KMS-11 (cell line): ENCODE results near the gene FBXL4.

Experiments
- H2AFZ ChIP-seq: fragments of 200-600 bp; sonication (generic); 2 replicates; pipeline ENCODE4 v1.6.1; 2016; ENCODE audit warnings: antibody characterized with exemption, mixed run types, low read depth
- H3K27ac ChIP-seq: fragments of 200-600 bp; sonication (generic); 2 replicates; pipeline ENCODE4 v1.6.1; 2016; ENCODE audit warnings: mild to moderate bottlenecking, mixed run types
- H3K27me3 ChIP-seq: fragments of 200-600 bp; sonication (generic); 2 replicates; pipeline ENCODE4 v1.6.1; 2017; ENCODE audit warnings: mild to moderate bottlenecking, low read depth, mixed run types, moderate library complexity; ENCODE audit not compliant: insufficient read depth
- H3K36me3 ChIP-seq: fragments of 200-600 bp; sonication (generic); 2 replicates; pipeline ENCODE4 v1.6.1; 2017; ENCODE audit warnings: mild to moderate bottlenecking, mixed run types; ENCODE audit not compliant: insufficient read depth
- H3K4me1 ChIP-seq: fragments of 200-600 bp; sonication (generic); 2 replicates; pipeline ENCODE4 v1.6.1; 2016; ENCODE audit warnings: mild to moderate bottlenecking, low read depth, mixed run types; ENCODE audit not compliant: poor library complexity, severe bottlenecking
- H3K4me2 ChIP-seq: fragments of 200-600 bp; sonication (generic); 2 replicates; pipeline ENCODE4 v1.7.0; 2016; ENCODE audit warnings: mild to moderate bottlenecking, mixed run types
- H3K4me3 ChIP-seq: fragments of 200-600 bp; sonication (generic); IDR thresholded peaks from 2 replicates; pipeline ENCODE4 v1.6.1; 2017; ENCODE audit warnings: low read depth, low read length, mixed read lengths; ENCODE audit not compliant: insufficient read depth
- H3K79me2 ChIP-seq: fragments of 200-600 bp; sonication (generic); 2 replicates; pipeline ENCODE4 v1.6.1; 2016; ENCODE audit warnings: low read depth, mixed run types; ENCODE audit not compliant: insufficient read depth
- H3K9ac ChIP-seq: fragments of 200-600 bp; sonication (generic); 2 replicates; pipeline ENCODE4 v1.6.1; 2016; ENCODE audit warnings: mild to moderate bottlenecking, mixed run types
- H4K20me1 ChIP-seq: fragments of 200-600 bp; sonication (generic); 2 replicates; pipeline ENCODE4 v1.6.1; 2016; ENCODE audit warnings: mild to moderate bottlenecking, mixed run types; ENCODE audit not compliant: insufficient read depth
- TF ChIP-seq, protein P1 (sequence below): fragments of 200-600 bp; sonication (generic); conservative IDR thresholded peaks from 2 replicates; pipeline ENCODE4 v1.6.1; 2017; ENCODE audit warnings: low read depth, mild to moderate bottlenecking, antibody characterized with exemption, low read length, moderate library complexity, mixed read lengths

FBXL4 gene

DNA sequence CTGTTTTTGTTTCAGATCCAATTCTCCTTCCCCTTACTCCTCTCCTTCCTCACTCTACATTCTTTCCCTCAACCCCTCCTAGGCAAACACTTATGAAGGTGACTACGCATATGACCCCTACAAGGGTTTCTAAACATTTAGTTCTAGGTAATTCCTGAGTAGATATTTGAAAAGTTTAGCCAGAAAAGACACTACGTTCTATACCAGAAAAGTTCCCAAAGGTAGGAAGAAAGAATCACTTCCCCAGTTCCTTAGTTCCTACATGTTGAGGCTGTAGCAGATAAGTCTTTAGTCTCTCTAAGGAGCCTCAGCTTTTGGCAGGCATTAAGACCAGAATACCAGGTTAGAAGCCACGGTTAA lies 101.7 kb downstream of the FBXL4 start:
- Histone ChIP-seq H3K9ac (no peak overlapping the region), H3K36me3 (no peaks in the 10 kb centered on the region), H3K4me1 (peaks cover 3% of the 10 kb centered on the region), H3K4me3 (no peak overlapping the region), H3K4me2 (no peak overlapping the region; the same call in 1 of the 2 replicates), H4K20me1 (no peaks in the 10 kb centered on the region), H3K27ac (no peak overlapping the region), H3K27me3 (no peaks in the 10 kb centered on the region), H3K79me2 (no peaks in the 10 kb centered on the region), H2AFZ (no peak overlapping the region)
- TF ChIP-seq, protein P1, sequence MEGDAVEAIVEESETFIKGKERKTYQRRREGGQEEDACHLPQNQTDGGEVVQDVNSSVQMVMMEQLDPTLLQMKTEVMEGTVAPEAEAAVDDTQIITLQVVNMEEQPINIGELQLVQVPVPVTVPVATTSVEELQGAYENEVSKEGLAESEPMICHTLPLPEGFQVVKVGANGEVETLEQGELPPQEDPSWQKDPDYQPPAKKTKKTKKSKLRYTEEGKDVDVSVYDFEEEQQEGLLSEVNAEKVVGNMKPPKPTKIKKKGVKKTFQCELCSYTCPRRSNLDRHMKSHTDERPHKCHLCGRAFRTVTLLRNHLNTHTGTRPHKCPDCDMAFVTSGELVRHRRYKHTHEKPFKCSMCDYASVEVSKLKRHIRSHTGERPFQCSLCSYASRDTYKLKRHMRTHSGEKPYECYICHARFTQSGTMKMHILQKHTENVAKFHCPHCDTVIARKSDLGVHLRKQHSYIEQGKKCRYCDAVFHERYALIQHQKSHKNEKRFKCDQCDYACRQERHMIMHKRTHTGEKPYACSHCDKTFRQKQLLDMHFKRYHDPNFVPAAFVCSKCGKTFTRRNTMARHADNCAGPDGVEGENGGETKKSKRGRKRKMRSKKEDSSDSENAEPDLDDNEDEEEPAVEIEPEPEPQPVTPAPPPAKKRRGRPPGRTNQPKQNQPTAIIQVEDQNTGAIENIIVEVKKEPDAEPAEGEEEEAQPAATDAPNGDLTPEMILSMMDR: no peak; the same call in 1 of the 2 replicates

DNA sequence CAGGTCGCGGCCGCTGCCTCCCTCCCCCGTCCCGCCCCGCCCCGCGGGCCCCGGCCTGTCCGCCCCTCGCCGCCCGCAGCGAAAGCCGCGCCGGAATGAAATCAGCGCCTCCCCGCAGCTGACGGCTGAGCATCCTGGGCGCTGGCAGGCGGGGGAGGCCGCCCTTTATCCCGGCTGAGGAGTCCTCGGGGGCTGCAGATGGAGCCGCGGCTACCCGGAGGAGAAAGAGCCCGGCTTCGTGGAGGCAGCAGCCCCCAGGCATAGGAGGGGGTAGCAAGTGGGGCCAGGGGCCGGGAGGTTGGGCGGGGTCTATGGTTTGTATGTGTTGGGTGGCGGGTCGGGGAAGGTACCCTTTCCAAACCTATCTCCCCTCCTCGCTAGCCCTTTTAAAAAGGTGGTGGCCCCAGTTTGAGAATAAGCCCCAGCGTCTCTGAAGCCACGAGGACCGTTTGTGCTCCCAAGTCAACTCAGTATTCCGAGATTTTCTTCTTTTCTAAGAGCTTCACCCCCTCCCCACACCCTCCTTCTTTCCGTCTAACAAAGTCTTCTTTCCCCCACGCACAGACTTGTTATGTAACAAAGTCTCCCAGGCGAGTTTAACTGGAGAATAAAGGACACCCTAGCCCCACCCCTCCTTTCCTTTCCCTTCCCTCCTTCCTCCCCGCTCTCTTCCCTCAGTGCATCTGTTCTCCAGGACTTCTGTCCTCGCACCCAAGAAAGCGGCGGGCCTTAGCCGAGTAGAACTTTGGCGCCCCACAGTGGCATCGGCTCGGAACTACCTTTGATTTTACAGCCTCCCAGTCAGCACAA lies 102.3 kb downstream of the FBXL4 start:
- H3K4me1 ChIP-seq: peaks cover 3% of the 10 kb centered on the region
- no peaks in the 10 kb centered on the region for H4K20me1 ChIP-seq
- H3K27me3 ChIP-seq: no peaks in the 10 kb centered on the region
- no peaks in the 10 kb centered on the region for H3K79me2 ChIP-seq
- H3K27ac ChIP-seq: no peak overlapping the region
- H3K36me3 ChIP-seq: no peaks in the 10 kb centered on the region
- H3K9ac ChIP-seq: peak overlapping the region; percentile 12; the same call in 1 of the 2 replicates
- TF ChIP-seq, protein P1: peak; percentile 81
- H3K4me3 ChIP-seq: no peak overlapping the region
- H2AFZ ChIP-seq: peak overlapping the region; percentile 38; the same call in 1 of the 2 replicates
- peak overlapping the region; percentile 45; the same call in 1 of the 2 replicates for H3K4me2 ChIP-seq

DNA sequence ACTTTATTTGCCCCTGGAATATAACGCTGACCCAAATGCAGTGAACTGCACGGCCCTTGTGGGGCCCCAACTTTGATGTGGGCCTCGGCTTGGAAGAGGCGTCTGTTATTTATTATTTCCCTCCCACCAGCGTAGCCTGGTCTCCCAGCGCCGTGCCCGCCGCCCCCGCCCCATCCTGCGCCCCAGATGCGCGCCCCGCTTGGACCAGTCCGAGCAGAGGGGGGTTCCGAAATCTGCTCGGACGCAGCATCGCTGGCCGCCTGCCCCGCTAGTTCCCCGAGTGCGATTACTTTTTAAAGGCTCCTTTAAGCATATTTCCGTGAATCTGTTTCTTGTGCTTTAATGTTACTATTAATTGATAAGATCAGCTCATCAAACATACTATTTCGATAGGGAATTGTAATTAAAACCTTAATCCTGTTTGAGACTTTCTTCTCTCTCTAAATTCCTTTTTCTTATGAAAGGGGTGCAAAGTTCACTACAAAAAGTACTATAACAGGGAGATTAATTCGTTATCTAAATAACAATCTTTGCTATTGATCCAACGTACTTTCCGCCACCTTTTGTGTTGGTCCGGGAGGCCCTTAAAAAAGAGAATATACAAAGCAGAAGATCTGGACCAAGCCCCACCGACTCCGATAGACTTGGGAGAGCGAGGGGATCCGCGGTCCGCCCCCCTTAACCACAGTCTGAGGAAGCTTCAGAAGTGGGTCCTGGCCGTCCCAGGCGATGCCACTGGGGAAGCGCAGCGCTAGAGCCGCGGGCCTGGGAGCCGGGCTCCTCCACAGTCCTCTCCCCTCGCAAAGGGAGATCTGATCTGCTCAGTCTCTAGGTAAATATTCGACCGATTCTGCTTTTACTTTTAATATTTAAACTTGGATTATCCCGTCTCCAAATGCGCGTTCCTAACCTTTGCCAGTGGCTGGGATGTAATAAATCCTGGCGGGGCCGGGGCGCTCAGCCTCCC lies 103.2 kb downstream of the FBXL4 start:
- Histone ChIP-seq H3K9ac (peak overlapping the region; percentile 12; the same call in 1 of the 2 replicates), H3K27me3 (no peaks in the 10 kb centered on the region), H3K4me3 (no peak overlapping the region), H3K79me2 (no peaks in the 10 kb centered on the region), H3K4me1 (peaks cover 3% of the 10 kb centered on the region), H2AFZ (peak overlapping the region; percentile 38; the same call in 1 of the 2 replicates), H4K20me1 (no peaks in the 10 kb centered on the region), H3K4me2 (peak overlapping the region; percentile 45; the same call in 1 of the 2 replicates), H3K27ac (no peak overlapping the region), H3K36me3 (no peaks in the 10 kb centered on the region)
- TF ChIP-seq, protein P1: no peak
